Smooth muscle cell (in vitro differentiated cells): ENCODE data around the gene ABHD12. TPM values are rescaled to one million over a fixed set of nuclear protein-coding genes. Genes with fewer than 3 reads are reported as not detected.

ENCODE experiments used
- DNase-seq: peaks from one replicate; lab custom pipeline; 2025; ENCODE audit not compliant: unreplicated experiment; lab: John Stamatoyannopoulos, UW
- H2AFZ ChIP-seq: fragments of 200-600 bp; sonication (generic); 2 replicates; pipeline ENCODE4 v1.6.0; 2016; ENCODE audit warnings: antibody characterized with exemption, low read depth, mild to moderate bottlenecking
- H3F3A ChIP-seq: fragments of 200-600 bp; sonication (generic); 2 replicates; pipeline ENCODE4 v1.6.0; 2017; ENCODE audit warnings: antibody characterized with exemption, low read depth
- H3K27ac ChIP-seq: fragments of 200-600 bp; sonication (generic); 2 replicates; pipeline ENCODE4 v1.5.1; 2016; ENCODE audit warnings: low read depth, mild to moderate bottlenecking
- H3K27me3 ChIP-seq: fragments of 200-600 bp; sonication (generic); 2 replicates; pipeline ENCODE4 v1.6.1; 2016; ENCODE audit warnings: low read depth, mild to moderate bottlenecking
- H3K36me3 ChIP-seq: fragments of 200-600 bp; sonication (generic); 2 replicates; pipeline ENCODE4 v1.5.1; 2016; ENCODE audit warnings: low read depth
- H3K4me1 ChIP-seq: fragments of 200-600 bp; sonication (generic); 2 replicates; pipeline ENCODE4 v1.5.1; 2016; ENCODE audit warnings: low read depth
- H3K4me2 ChIP-seq: fragments of 200-600 bp; sonication (generic); 2 replicates; pipeline ENCODE4 v1.6.0; 2016; ENCODE audit warnings: mild to moderate bottlenecking
- H3K4me3 ChIP-seq: fragments of 200-600 bp; sonication (generic); 2 replicates; pipeline ENCODE4 v1.5.1; 2016; ENCODE audit warnings: mild to moderate bottlenecking
- H3K79me2 ChIP-seq: fragments of 200-600 bp; sonication (generic); 2 replicates; pipeline ENCODE4 v1.6.0; 2016; ENCODE audit warnings: low read depth, mild to moderate bottlenecking
- H3K9ac ChIP-seq: fragments of 200-600 bp; sonication (generic); 2 replicates; pipeline ENCODE4 v1.6.0; 2016; ENCODE audit warnings: low read depth
- H3K9me3 ChIP-seq: fragments of 200-600 bp; sonication (generic); replicated peaks from 2 replicates; pipeline ENCODE4 v1.5.1; 2016; ENCODE audit warnings: low read depth
- H4K20me1 ChIP-seq: fragments of 200-600 bp; sonication (generic); 2 replicates; pipeline ENCODE4 v1.6.0; 2016; ENCODE audit warnings: low read depth
- CTCF ChIP-seq: fragments of 200-600 bp; sonication (generic); IDR thresholded peaks from 2 replicates; pipeline ENCODE4 v1.5.1; 2017; ENCODE audit warnings: borderline replicate concordance, mild to moderate bottlenecking, antibody characterized with exemption; ENCODE audit not compliant: insufficient read depth, poor library complexity, severe bottlenecking
- WGBS: methylation state at CpG from one replicate; pipeline ENCODE4 v1.1.7; 2016; ENCODE audit warnings: low lambda C conversion rate; 5-methylcytosine and 5-hydroxymethylcytosine counted together
- polyA plus RNA-seq: library from polyadenylated mRNA; unstranded; fragments of >200 nt; fragmentation: Nextera tagmentation; extraction: Ambion mirVana; gene quantifications from 2 replicates; pipeline ENCODE4 v1.2.1, GENCODE V29; 2016
- small RNA-seq: library from RNA; depleted of rRNA; stranded (forward); fragments of <200 nt; gene quantifications from one replicate; pipeline ENCODE3, GENCODE V24; 2014
- total RNA-seq: library from RNA; depleted of rRNA; stranded (reverse); fragments of >200 nt; gene quantifications from 2 replicates; pipeline ENCODE4 v1.2.3, GENCODE V29; 2014

Gene ABHD12
- total and polyA plus RNA-seq, 2 experiments from 2014 or later, result 18.5 to 41.8 TPM

GRCh38 chr20:25251558-25251957 lies 139.1 kb downstream of the ABHD12 start:
- 93% methylated on average over 4 of the region's 4 CpGs for WGBS
- Histone ChIP-seq H3K36me3 (no peaks in the 10 kb centered on the region), H4K20me1 (peaks cover 78% of the 10 kb centered on the region), H3K4me2 (no peak overlapping the region), H3K27me3 (no peaks in the 10 kb centered on the region), H3K9ac (no peak overlapping the region), H3K9me3 (no peaks in the 10 kb centered on the region), H3F3A (peaks cover 5% of the 10 kb centered on the region), H2AFZ (no peak overlapping the region), H3K4me3 (no peak overlapping the region), H3K79me2 (peaks cover 52% of the 10 kb centered on the region), H3K4me1 (peaks cover 49% of the 10 kb centered on the region), H3K27ac (no peak overlapping the region)
- no peak for DNase-seq
- no peak for TF ChIP-seq CTCF

GRCh38 chr20:25251019-25251418 lies 139.6 kb downstream of the ABHD12 start:
- DNase-seq, result no peak
- no peak overlapping the region for H3K4me3 ChIP-seq
- peaks cover 46% of the 10 kb centered on the region for H3K79me2 ChIP-seq
- H3F3A ChIP-seq, result peaks cover 5% of the 10 kb centered on the region
- H2AFZ ChIP-seq, result no peak overlapping the region
- peaks cover 49% of the 10 kb centered on the region for H3K4me1 ChIP-seq
- no peak overlapping the region for H3K4me2 ChIP-seq
- no peak for TF ChIP-seq CTCF
- peaks cover 73% of the 10 kb centered on the region for H4K20me1 ChIP-seq
- H3K36me3 ChIP-seq, result no peaks in the 10 kb centered on the region
- 95% methylated on average over 9 of the region's 9 CpGs for WGBS
- H3K27me3 ChIP-seq, result no peaks in the 10 kb centered on the region
- H3K27ac ChIP-seq, result no peak overlapping the region
- no peaks in the 10 kb centered on the region for H3K9me3 ChIP-seq
- no peak overlapping the region for H3K9ac ChIP-seq

- Histone ChIP-seq H3K27ac (no peak overlapping the region), H3K4me3 (no peak overlapping the region), H4K20me1 (peaks cover 67% of the 10 kb centered on the region), H3K36me3 (no peaks in the 10 kb centered on the region), H3K9me3 (no peaks in the 10 kb centered on the region), H3K4me1 (peaks cover 49% of the 10 kb centered on the region), H3K27me3 (no peaks in the 10 kb centered on the region), H3K9ac (no peak overlapping the region), H3K4me2 (peak overlapping the region; percentile 92), H3K79me2 (peaks cover 42% of the 10 kb centered on the region), H3F3A (peaks cover 5% of the 10 kb centered on the region), H2AFZ (no peak overlapping the region)
- no peak for TF ChIP-seq CTCF
- DNase-seq, result no peak
- 68% methylated on average over 3 of the region's 3 CpGs for WGBS
Measured at GRCh38 chr20:25250508-25250907, 140.1 kb downstream of the ABHD12 start.

Small RNA genes lying within 50 kb of the gene (small RNA-seq; reads per million reads assigned to genes)
- gene AL121772.2, result 0.16 reads per million

Other genes with a start within 250 kb of the ABHD12 start
- gene ENTPD6, start 195.1 kb downstream of the ABHD12 start, total RNA-seq, result 12.6 and 30.1 TPM in 2 replicates
- gene ENTPD6, start 195.1 kb downstream of the ABHD12 start, polyA plus RNA-seq, result 19.9 and 34.0 TPM in 2 replicates
- gene PYGB, start 142.8 kb downstream of the ABHD12 start, total RNA-seq, result 31.8 and 44.4 TPM in 2 replicates
- gene PYGB, start 142.8 kb downstream of the ABHD12 start, polyA plus RNA-seq, result 39.4 and 43.3 TPM in 2 replicates
- 5.8 and 9.3 TPM in 2 replicates for gene GINS1, start 16.8 kb upstream of the ABHD12 start, total RNA-seq
- gene GINS1, start 16.8 kb upstream of the ABHD12 start, polyA plus RNA-seq, result 3.4 and 5.9 TPM in 2 replicates
- 12.2 and 13.9 TPM in 2 replicates for gene NINL, start 194.7 kb upstream of the ABHD12 start, total RNA-seq
- gene NINL, start 194.7 kb upstream of the ABHD12 start, polyA plus RNA-seq, result 10.7 and 15.0 TPM in 2 replicates
- 4.6 and 6.5 TPM in 2 replicates for gene NANP, start 233.2 kb upstream of the ABHD12 start, total RNA-seq
- gene NANP, start 233.2 kb upstream of the ABHD12 start, polyA plus RNA-seq, result 3.4 and 3.6 TPM in 2 replicates